ENCODE results near the gene LRIF1. TPM values are rescaled to one million over a fixed set of nuclear protein-coding genes. Genes with fewer than 3 reads are reported as not detected.
"Not testable (repeated sequence)": the region's sequence is repeated elsewhere in the genome, so short reads cannot be mapped to it uniquely, and the experiment has no call there.

LRIF1 gene
- total and polyA plus RNA-seq, 10 donors = 11.2 to 18.4 (median 16.4) TPM

GRCh38 chr1:110992329-110992728 lies 28.6 kb upstream of the LRIF1 start:
- not testable (repeated sequence) for H3K4me1 ChIP-seq; DNase-seq; H3K9me3 ChIP-seq; H3K36me3 ChIP-seq; H3K27me3 ChIP-seq (replicated peaks in 1 of 7); H3K4me3 ChIP-seq; H3K27ac ChIP-seq
- 7 to 15% (median 13%) methylated on average over 2 of the region's 2 CpGs for WGBS, 5 donors
- peak in 9 of 11 experiments; percentile 13 to 48 (median 36) for TF ChIP-seq CTCF (IDR thresholded peaks at IDR 0.05 in 8 of 11, conservative IDR thresholded peaks at IDR 0.05 in 3 of 11)
- intact Hi-C loops (cut with DNase I; ENCODE audit: low total_unique reads) = loop anchor here (10.0 kb wide), 1 partner anchor 208 kb away; no protein-coding TSS in a partner anchor

DNA sequence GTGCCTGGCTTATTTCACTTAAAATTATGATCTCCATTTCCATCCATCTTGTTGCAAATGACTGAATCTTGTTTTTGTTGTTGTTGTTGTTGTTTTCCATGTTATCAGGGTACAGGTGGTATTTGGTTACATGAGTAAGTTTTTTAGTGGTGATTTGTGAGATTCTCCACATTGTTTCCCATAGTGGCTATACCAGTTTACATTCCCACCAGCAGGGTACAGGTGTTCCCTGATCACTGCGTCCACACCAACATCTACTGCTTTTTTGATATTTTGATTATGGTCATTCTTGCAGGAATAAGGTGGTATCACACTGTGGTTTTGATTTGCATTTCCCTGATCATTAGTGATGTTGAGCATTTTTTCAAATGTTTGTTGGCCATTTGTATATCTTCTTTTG lies 27.6 kb upstream of the LRIF1 start:
- not testable (repeated sequence) for H3K36me3 ChIP-seq; H3K4me1 ChIP-seq; H3K4me3 ChIP-seq; H3K27me3 ChIP-seq (replicated peaks in 1 of 7); H3K9me3 ChIP-seq; H3K27ac ChIP-seq; DNase-seq
- 78 to 100% (median 86%) methylated on average over 1 of the region's 1 CpG for WGBS, 5 donors
- intact Hi-C loops (cut with DNase I; ENCODE audit: low total_unique reads) = loop anchor here (10.0 kb wide), 1 partner anchor 206 kb away; no protein-coding TSS in a partner anchor

GRCh38 chr1:110990541-110990940 lies 26.8 kb upstream of the LRIF1 start:
- WGBS, 5 donors = 78 to 88% (median 85%) methylated on average over 3 of the region's 3 CpGs
- intact Hi-C loops (cut with DNase I; ENCODE audit: low total_unique reads) = loop anchor here (10.0 kb wide), 1 partner anchor 206 kb away; no protein-coding TSS in a partner anchor
- H3K4me3 ChIP-seq = no peak overlapping the region
- H3K27ac ChIP-seq = no peak overlapping the region
- peaks cover 0 to 8% (median 0%) of the 10 kb centered on the region in 8 donors for H3K9me3 ChIP-seq
- no peak for TF ChIP-seq POLR2A (IDR thresholded peaks at IDR 0.05)
- TF ChIP-seq POLR2AphosphoS5 (IDR thresholded peaks at IDR 0.05) = no peak
- TF ChIP-seq CTCF (IDR thresholded peaks at IDR 0.05 in 8 of 11, conservative IDR thresholded peaks at IDR 0.05 in 3 of 11) = no peak
- H3K4me1 ChIP-seq = peaks cover 0 to 3% (median 0%) of the 10 kb centered on the region in 6 donors
- no peak for DNase-seq
- H3K27me3 ChIP-seq (replicated peaks in 1 of 7) = peaks cover 0 to 4% (median 0%) of the 10 kb centered on the region in 7 donors
- H3K36me3 ChIP-seq = no peaks in the 10 kb centered on the region

DNA sequence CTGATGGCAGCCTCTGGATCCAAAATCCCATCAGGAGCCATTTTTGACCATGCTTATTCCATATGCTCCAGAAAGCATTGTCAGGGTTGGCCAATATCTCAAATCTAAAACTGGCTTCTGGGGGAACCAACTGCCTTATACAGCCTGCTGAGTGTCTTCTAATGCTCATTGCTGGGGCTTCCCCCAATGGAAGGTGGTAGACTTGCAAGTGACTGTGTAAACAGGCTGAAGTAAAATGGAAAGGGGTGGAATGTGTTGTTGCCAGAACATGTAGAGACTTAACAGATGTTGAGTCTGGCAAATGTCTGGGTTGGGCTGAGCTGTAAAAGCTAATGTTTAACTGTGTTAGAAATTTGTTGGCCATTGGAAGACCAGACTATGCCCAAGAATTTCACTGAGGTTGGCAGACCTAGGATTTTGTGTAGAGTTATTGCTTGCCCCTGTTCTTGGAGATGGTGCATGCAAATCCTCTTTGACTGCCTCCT lies 22.7 kb upstream of the LRIF1 start:
- TF ChIP-seq CTCF (IDR thresholded peaks at IDR 0.05 in 8 of 11, conservative IDR thresholded peaks at IDR 0.05 in 3 of 11) (no peak), POLR2A (IDR thresholded peaks at IDR 0.05) (no peak), POLR2AphosphoS5 (IDR thresholded peaks at IDR 0.05) (no peak)
- Histone ChIP-seq H3K9me3 (peaks cover 0 to 8% (median 0%) of the 10 kb centered on the region in 8 donors), H3K4me3 (no peak overlapping the region), H3K4me1 (no peaks in the 10 kb centered on the region), H3K27ac (no peak overlapping the region), H3K27me3 (replicated peaks in 1 of 7) (peaks cover 0 to 4% (median 0%) of the 10 kb centered on the region in 7 donors), H3K36me3 (no peaks in the 10 kb centered on the region)
- no peak for DNase-seq
- intact Hi-C loops (cut with DNase I; ENCODE audit: low total_unique reads) = no loop called here

- 63 to 74% (median 71%) methylated on average over 3 of the region's 3 CpGs for WGBS, 5 donors
- DNase-seq = no peak
- H3K4me3 ChIP-seq = no peak overlapping the region
- peaks cover 0 to 25% (median 0%) of the 10 kb centered on the region in 7 donors for H3K27me3 ChIP-seq (replicated peaks in 1 of 7)
- intact Hi-C loops (cut with DNase I; ENCODE audit: low total_unique reads) = no loop called here
- peaks cover 0 to 28% (median 6%) of the 10 kb centered on the region in 8 donors for H3K9me3 ChIP-seq
- no peaks in the 10 kb centered on the region for H3K36me3 ChIP-seq
- H3K27ac ChIP-seq = peak overlapping the region in 1 of 8 donors; percentile 17
- TF ChIP-seq POLR2AphosphoS5 (IDR thresholded peaks at IDR 0.05) = no peak
- no peak for TF ChIP-seq POLR2A (IDR thresholded peaks at IDR 0.05)
- no peak for TF ChIP-seq CTCF (IDR thresholded peaks at IDR 0.05 in 8 of 11, conservative IDR thresholded peaks at IDR 0.05 in 3 of 11)
- H3K4me1 ChIP-seq = no peaks in the 10 kb centered on the region
Observed at GRCh38 chr1:110982320-110982719, 18.6 kb upstream of the LRIF1 start.

All from spleen (tissue), 11 donors.